GM11168 (cell line): ENCODE measurements around the gene VKORC1L1.
"Not testable (repeated sequence)": the region's sequence is repeated elsewhere in the genome, so short reads cannot be mapped to it uniquely, and the experiment has no call there.

ENCODE experiments used
- in situ Hi-C: fragments of 300-500 bp; cut with MboI; formaldehyde crosslinking; loops from one replicate; pipeline ENCODE4 v1.12.0; 2022; ENCODE audit warnings: low sequenced_read_pairs; ENCODE audit not compliant: unreplicated experiment

Gene VKORC1L1

GRCh38 chr7:65927489-65928448 lies 54.9 kb downstream of the VKORC1L1 start:
- in situ Hi-C loops, result no loop called here

- in situ Hi-C loops, result no loop called here
Observed at GRCh38 chr7:65931685-65932084, 58.8 kb downstream of the VKORC1L1 start.

GRCh38 chr7:65937296-65937695 lies 64.4 kb downstream of the VKORC1L1 start:
- in situ Hi-C loops, result no loop called here

- in situ Hi-C loops, result no loop called here
Observed at GRCh38 chr7:65938336-65938895, 65.5 kb downstream of the VKORC1L1 start.

GRCh38 chr7:65945787-65946186 lies 72.9 kb downstream of the VKORC1L1 start:
- in situ Hi-C loops, result not testable (repeated sequence)

- in situ Hi-C loops, result no loop called here
Observed at GRCh38 chr7:65946904-65947303, 74.0 kb downstream of the VKORC1L1 start.

GRCh38 chr7:65951837-65952578 lies 79.1 kb downstream of the VKORC1L1 start:
- in situ Hi-C loops, result no loop called here

GRCh38 chr7:65953001-65953720 lies 80.3 kb downstream of the VKORC1L1 start:
- in situ Hi-C loops, result no loop called here

- in situ Hi-C loops, result no loop called here
Observed at GRCh38 chr7:65953890-65954450, 81.1 kb downstream of the VKORC1L1 start.

GRCh38 chr7:65955718-65956117 lies 82.8 kb downstream of the VKORC1L1 start:
- in situ Hi-C loops, result no loop called here

GRCh38 chr7:65960351-65961074 lies 87.6 kb downstream of the VKORC1L1 start:
- in situ Hi-C loops, result no loop called here

GRCh38 chr7:65962033-65962432 lies 89.2 kb downstream of the VKORC1L1 start:
- in situ Hi-C loops, result no loop called here

- in situ Hi-C loops, result not testable (repeated sequence)
Observed at GRCh38 chr7:65964671-65965070, 91.8 kb downstream of the VKORC1L1 start.

- in situ Hi-C loops, result no loop called here
Observed at GRCh38 chr7:65966146-65966545, 93.3 kb downstream of the VKORC1L1 start.

- in situ Hi-C loops, result no loop called here
Observed at GRCh38 chr7:65967361-65968155, 94.7 kb downstream of the VKORC1L1 start.

- in situ Hi-C loops, result no loop called here
Observed at GRCh38 chr7:65968256-65969185, 95.6 kb downstream of the VKORC1L1 start.

GRCh38 chr7:65971021-65971420 lies 98.1 kb downstream of the VKORC1L1 start:
- in situ Hi-C loops, result no loop called here
